HEK293 (cell line): ENCODE data around the gene TRAT1.

Experiments used
- HOXA7 ChIP-seq: sonication (generic); formaldehyde crosslinking; IDR thresholded peaks from 2 replicates; pipeline ENCODE4 v1.8.1; 2022; ENCODE audit warnings: missing genetic modification reagents, borderline replicate concordance
- ZBTB21 ChIP-seq: fragments of 450-650 bp; formaldehyde crosslinking; IDR thresholded peaks from 2 replicates; pipeline ENCODE4 v1.5.1; 2017; ENCODE audit warnings: missing biosample characterization, missing genetic modification characterization
- ZNF544 ChIP-seq: fragments of 450-650 bp; formaldehyde crosslinking; IDR thresholded peaks from 2 replicates; pipeline ENCODE4 v1.5.0; 2017; ENCODE audit warnings: missing biosample characterization, missing genetic modification characterization
- ZNF747 ChIP-seq: fragments of 450-650 bp; formaldehyde crosslinking; IDR thresholded peaks from 2 replicates; pipeline ENCODE4 v1.5.1; 2016; ENCODE audit warnings: missing biosample characterization, missing genetic modification characterization
- ZNF768 ChIP-seq: fragments of 450-650 bp; formaldehyde crosslinking; IDR thresholded peaks from 2 replicates; pipeline ENCODE4 v1.5.1; 2018; ENCODE audit warnings: missing biosample characterization, mild to moderate bottlenecking, missing genetic modification characterization
- ZNF777 ChIP-seq: fragments of 450-650 bp; formaldehyde crosslinking; IDR thresholded peaks from 2 replicates; pipeline ENCODE4 v1.5.1; 2017; ENCODE audit warnings: missing biosample characterization, missing genetic modification characterization, borderline replicate concordance
- TF ChIP-seq, protein P1 (sequence below): fragments of 450-650 bp; formaldehyde crosslinking; IDR thresholded peaks from 2 replicates; pipeline ENCODE4 v1.5.1; 2016; ENCODE audit warnings: missing biosample characterization, missing genetic modification characterization
- TF ChIP-seq, protein P2 (sequence below): fragments of 450-650 bp; formaldehyde crosslinking; IDR thresholded peaks from 2 replicates; pipeline ENCODE4 v1.5.1; 2016; ENCODE audit warnings: missing biosample characterization, missing genetic modification characterization
- TF ChIP-seq, protein P3 (sequence below): fragments of 450-650 bp; formaldehyde crosslinking; conservative IDR thresholded peaks from 2 replicates; pipeline ENCODE4 v1.5.1; 2016; ENCODE audit warnings: low read depth, missing biosample characterization, missing genetic modification characterization
- TF ChIP-seq, protein P4 (sequence below): fragments of 450-650 bp; formaldehyde crosslinking; IDR thresholded peaks from 2 replicates; pipeline ENCODE4 v1.5.1; 2016; ENCODE audit warnings: missing biosample characterization, missing genetic modification characterization

DNA sequence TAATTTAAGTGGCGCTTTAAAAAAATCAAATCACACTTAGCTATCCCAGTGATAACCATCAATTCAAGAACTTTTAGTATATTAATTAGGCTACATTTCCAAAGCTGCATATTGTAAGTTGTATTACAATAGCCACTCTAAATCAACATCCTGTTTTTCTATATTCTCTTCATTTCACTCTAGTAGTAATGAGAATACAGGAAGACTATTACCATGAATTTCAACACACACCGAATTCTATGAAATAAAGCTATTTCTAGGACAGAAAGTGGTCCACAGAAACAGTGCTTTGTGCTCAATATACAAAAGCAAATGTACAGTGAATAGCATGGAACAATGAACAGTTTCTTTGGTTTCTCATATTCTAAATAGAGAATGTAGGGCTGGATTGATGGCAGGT, 24.6 kb downstream of the TRAT1 start:
- TF ChIP-seq, protein P1, sequence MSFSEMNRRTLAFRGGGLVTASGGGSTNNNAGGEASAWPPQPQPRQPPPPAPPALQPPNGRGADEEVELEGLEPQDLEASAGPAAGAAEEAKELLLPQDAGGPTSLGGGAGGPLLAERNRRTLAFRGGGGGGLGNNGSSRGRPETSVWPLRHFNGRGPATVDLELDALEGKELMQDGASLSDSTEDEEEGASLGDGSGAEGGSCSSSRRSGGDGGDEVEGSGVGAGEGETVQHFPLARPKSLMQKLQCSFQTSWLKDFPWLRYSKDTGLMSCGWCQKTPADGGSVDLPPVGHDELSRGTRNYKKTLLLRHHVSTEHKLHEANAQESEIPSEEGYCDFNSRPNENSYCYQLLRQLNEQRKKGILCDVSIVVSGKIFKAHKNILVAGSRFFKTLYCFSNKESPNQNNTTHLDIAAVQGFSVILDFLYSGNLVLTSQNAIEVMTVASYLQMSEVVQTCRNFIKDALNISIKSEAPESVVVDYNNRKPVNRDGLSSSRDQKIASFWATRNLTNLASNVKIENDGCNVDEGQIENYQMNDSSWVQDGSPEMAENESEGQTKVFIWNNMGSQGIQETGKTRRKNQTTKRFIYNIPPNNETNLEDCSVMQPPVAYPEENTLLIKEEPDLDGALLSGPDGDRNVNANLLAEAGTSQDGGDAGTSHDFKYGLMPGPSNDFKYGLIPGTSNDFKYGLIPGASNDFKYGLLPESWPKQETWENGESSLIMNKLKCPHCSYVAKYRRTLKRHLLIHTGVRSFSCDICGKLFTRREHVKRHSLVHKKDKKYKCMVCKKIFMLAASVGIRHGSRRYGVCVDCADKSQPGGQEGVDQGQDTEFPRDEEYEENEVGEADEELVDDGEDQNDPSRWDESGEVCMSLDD (tag by site-specific recombination), result no peak
- TF ChIP-seq, protein P2, sequence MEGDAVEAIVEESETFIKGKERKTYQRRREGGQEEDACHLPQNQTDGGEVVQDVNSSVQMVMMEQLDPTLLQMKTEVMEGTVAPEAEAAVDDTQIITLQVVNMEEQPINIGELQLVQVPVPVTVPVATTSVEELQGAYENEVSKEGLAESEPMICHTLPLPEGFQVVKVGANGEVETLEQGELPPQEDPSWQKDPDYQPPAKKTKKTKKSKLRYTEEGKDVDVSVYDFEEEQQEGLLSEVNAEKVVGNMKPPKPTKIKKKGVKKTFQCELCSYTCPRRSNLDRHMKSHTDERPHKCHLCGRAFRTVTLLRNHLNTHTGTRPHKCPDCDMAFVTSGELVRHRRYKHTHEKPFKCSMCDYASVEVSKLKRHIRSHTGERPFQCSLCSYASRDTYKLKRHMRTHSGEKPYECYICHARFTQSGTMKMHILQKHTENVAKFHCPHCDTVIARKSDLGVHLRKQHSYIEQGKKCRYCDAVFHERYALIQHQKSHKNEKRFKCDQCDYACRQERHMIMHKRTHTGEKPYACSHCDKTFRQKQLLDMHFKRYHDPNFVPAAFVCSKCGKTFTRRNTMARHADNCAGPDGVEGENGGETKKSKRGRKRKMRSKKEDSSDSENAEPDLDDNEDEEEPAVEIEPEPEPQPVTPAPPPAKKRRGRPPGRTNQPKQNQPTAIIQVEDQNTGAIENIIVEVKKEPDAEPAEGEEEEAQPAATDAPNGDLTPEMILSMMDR, result no peak
- no peak for TF ChIP-seq ZNF768 (tag by site-specific recombination)
- TF ChIP-seq, protein P3, sequence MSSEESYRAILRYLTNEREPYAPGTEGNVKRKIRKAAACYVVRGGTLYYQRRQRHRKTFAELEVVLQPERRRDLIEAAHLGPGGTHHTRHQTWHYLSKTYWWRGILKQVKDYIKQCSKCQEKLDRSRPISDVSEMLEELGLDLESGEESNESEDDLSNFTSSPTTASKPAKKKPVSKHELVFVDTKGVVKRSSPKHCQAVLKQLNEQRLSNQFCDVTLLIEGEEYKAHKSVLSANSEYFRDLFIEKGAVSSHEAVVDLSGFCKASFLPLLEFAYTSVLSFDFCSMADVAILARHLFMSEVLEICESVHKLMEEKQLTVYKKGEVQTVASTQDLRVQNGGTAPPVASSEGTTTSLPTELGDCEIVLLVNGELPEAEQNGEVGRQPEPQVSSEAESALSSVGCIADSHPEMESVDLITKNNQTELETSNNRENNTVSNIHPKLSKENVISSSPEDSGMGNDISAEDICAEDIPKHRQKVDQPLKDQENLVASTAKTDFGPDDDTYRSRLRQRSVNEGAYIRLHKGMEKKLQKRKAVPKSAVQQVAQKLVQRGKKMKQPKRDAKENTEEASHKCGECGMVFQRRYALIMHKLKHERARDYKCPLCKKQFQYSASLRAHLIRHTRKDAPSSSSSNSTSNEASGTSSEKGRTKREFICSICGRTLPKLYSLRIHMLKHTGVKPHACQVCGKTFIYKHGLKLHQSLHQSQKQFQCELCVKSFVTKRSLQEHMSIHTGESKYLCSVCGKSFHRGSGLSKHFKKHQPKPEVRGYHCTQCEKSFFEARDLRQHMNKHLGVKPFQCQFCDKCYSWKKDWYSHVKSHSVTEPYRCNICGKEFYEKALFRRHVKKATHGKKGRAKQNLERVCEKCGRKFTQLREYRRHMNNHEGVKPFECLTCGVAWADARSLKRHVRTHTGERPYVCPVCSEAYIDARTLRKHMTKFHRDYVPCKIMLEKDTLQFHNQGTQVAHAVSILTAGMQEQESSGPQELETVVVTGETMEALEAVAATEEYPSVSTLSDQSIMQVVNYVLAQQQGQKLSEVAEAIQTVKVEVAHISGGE (tag by site-specific recombination), result no peak
- no peak for TF ChIP-seq ZNF544 (tag by site-specific recombination)
- TF ChIP-seq HOXA7 (CRISPR knock-in tag), result no peak
- TF ChIP-seq ZNF747 (tag by site-specific recombination), result no peak
- TF ChIP-seq ZNF777 (tag by site-specific recombination), result no peak
- TF ChIP-seq, protein P4, sequence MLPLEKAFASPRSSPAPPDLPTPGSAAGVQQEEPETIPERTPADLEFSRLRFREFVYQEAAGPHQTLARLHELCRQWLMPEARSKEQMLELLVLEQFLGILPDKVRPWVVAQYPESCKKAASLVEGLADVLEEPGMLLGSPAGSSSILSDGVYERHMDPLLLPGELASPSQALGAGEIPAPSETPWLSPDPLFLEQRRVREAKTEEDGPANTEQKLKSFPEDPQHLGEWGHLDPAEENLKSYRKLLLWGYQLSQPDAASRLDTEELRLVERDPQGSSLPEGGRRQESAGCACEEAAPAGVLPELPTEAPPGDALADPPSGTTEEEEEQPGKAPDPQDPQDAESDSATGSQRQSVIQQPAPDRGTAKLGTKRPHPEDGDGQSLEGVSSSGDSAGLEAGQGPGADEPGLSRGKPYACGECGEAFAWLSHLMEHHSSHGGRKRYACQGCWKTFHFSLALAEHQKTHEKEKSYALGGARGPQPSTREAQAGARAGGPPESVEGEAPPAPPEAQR (tag by site-specific recombination), result no peak
- TF ChIP-seq ZBTB21 (tag by site-specific recombination), result no peak
